ENCODE measurements around the gene ZNF536.
"Not testable (repeated sequence)": the region's sequence is repeated elsewhere in the genome, so short reads cannot be mapped to it uniquely, and the experiment has no call there.

DNA sequence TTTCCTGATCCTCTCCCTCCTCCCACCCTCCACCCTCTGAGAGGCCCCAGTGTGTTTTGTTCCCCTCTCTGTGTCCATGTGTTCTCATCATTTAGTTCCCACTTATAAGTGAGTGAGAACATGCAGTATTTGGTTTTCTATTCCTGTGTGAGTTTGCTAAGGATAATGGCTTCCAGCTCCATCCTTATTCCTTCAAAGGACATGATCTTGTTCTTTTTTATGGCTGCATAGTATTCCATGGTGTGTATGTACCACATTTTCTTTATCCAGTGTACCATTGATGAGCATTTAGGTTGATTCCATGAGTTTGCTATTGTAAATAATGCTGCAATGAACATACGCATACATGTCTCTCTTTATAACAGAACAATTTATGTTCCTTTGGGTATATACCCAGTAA is 25.7 kb upstream of the ZNF536 start:
- not testable (repeated sequence) for TF ChIP-seq KDM5A (IDR thresholded peaks at IDR 0.05; ENCODE audit: borderline replicate concordance, low read length); ZNF335 (CRISPR knock-in tag; IDR thresholded peaks at IDR 0.05); POLR2AphosphoS2 (IDR thresholded peaks at IDR 0.05; ENCODE audit: low read depth, low read length); HNRNPL (IDR thresholded peaks at IDR 0.05; ENCODE audit: low read depth, low read length); JUN (CRISPR knock-in tag; IDR thresholded peaks at IDR 0.05); SIN3A (IDR thresholded peaks at IDR 0.05; ENCODE audit: borderline replicate concordance, low read depth, low read length); BRCA1 (CRISPR knock-in tag; IDR thresholded peaks at IDR 0.05); POLR2A (IDR thresholded peaks at IDR 0.05; ENCODE audit: insufficient read depth in 1 of 2, low read depth in 2 of 2, low read length in 2 of 2); ZSCAN29 (CRISPR knock-in tag; conservative IDR thresholded peaks at IDR 0.05)
- TF ChIP-seq, protein P1, sequence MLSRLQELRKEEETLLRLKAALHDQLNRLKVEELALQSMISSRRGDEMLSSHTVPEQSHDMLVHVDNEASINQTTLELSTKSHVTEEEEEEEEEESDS (CRISPR knock-in tag; IDR thresholded peaks at IDR 0.05; ENCODE audit: borderline replicate concordance): not testable (repeated sequence)
